Transverse colon (tissue), 4 donors: ENCODE results near the gene C4orf51. TPM values are rescaled to one million over a fixed set of nuclear protein-coding genes. Genes with fewer than 3 reads are reported as not detected.

ENCODE experiments used
- DNase-seq: peaks from one replicate; pipeline ENCODE4 v3.0.0-alpha.2; 2019
- H3K27ac ChIP-seq, 4 donors: fragments of 200-600 bp; sonication (generic); 2 replicates each; pipeline ENCODE4 v1.5.1; 2016 to 2018; ENCODE audit warnings: inconsistent platforms in 4 of 4
- H3K27me3 ChIP-seq: fragments of 200-600 bp; sonication (generic); 2 replicates; pipeline ENCODE4 v1.5.1; 2017; ENCODE audit warnings: inconsistent platforms
- H3K36me3 ChIP-seq, 4 donors: fragments of 200-600 bp; sonication (generic); 2 replicates each; pipeline ENCODE4 v1.5.1; 2017 to 2019; ENCODE audit warnings: inconsistent platforms in 4 of 4
- H3K4me1 ChIP-seq, 4 donors: fragments of 200-600 bp; sonication (generic); 2 replicates each; pipeline ENCODE4 v1.5.1; 2017 to 2020; ENCODE audit warnings: inconsistent platforms in 4 of 4
- H3K4me3 ChIP-seq, 4 donors: fragments of 200-600 bp; sonication (generic); 1 replicate in 1 of 4; 2 replicates in 3 of 4; pipeline versions ENCODE4 v1.5.1 to v1.6.1; 2017 to 2019; ENCODE audit warnings: inconsistent platforms in 4 of 4
- H3K9me3 ChIP-seq, 2 donors: fragments of 200-600 bp; sonication (generic); 2 replicates each; pipeline ENCODE4 v1.5.1; 2017 to 2019; ENCODE audit warnings: inconsistent platforms in 2 of 2
- CTCF ChIP-seq, 5 experiments: fragments of 200-600 bp in 3 of 5; fragments of 450-650 bp in 2 of 5; sonication (generic) in 3 of 5; IDR thresholded peaks; 1 replicate in 2 of 5; 2 replicates in 3 of 5; pipeline ENCODE4 v1.5.1; 2016 to 2017; ENCODE audit warnings: antibody characterized with exemption in 5 of 5, inconsistent platforms in 3 of 5, mild to moderate bottlenecking in 2 of 5, moderate library complexity in 1 of 5
- EP300 ChIP-seq: sonication (generic); formaldehyde crosslinking; IDR thresholded peaks from one replicate; pipeline ENCODE4 v1.6.1; 2017; ENCODE audit warnings: antibody characterized with exemption, low read depth
- POLR2A ChIP-seq: fragments of 450-650 bp; IDR thresholded peaks from one replicate; pipeline ENCODE4 v1.6.1; 2016; ENCODE audit warnings: antibody characterized with exemption, mild to moderate bottlenecking, moderate library complexity
- POLR2AphosphoS5 ChIP-seq, 3 donors: sonication (generic); formaldehyde crosslinking; IDR thresholded peaks; one replicate each; pipeline ENCODE4 v1.6.1; 2016; ENCODE audit warnings: antibody characterized with exemption in 3 of 3
- WGBS, 2 donors: methylation state at CpG; one replicate each; pipeline ENCODE4 v1.1.5; 2018; ENCODE audit warnings: low coverage in 1 of 2; 5-methylcytosine and 5-hydroxymethylcytosine counted together
- in situ Hi-C, 4 donors: fragments of 200-750 bp; cut with MboI; loops; one replicate each; pipeline versions ENCODE4 v1.15.0 to v1.15.1; 2017; ENCODE audit warnings: low sequenced_read_pairs in 3 of 4, low pct_ligation_motif_present in 1 of 4, low pct_unique_long_range_greater_than_20kb in 1 of 4
- intact Hi-C: fragments of 100-400 bp; cut with DNase I; formaldehyde crosslinking; loops from one replicate; pipeline ENCODE4 v1.15.1; 2023; ENCODE audit warnings: low total_unique reads
- total RNA-seq, 4 donors: library from RNA; depleted of rRNA; stranded (reverse); fragments of >200 nt; gene quantifications; one replicate each; pipeline ENCODE4 v1.1.0, GENCODE V29; 2016

Gene C4orf51
- total RNA-seq, 4 donors from 2014 or later: not detected

- Histone ChIP-seq H3K9me3 (no peaks in the 10 kb centered on the region), H3K4me3 (no peak overlapping the region), H3K27me3 (no peaks in the 10 kb centered on the region), H3K4me1 (peaks cover 13 to 48% (median 40%) of the 10 kb centered on the region in 4 donors), H3K36me3 (no peaks in the 10 kb centered on the region), H3K27ac (peak overlapping the region in 2 of 4 donors; percentile 6 to 34)
- intact Hi-C loops (loop anchor here (10.0 kb wide), 1 partner anchor 204 kb away; the partner anchor contains the start of gene ZNF827), in situ Hi-C loops (no loop called here)
- DNase-seq: peak; percentile 60
- TF ChIP-seq EP300: no peak
- no peak for TF ChIP-seq POLR2A
- TF ChIP-seq POLR2AphosphoS5 (IDR thresholded peaks at IDR 0.05): peak; percentile 21 to 64 (median 59)
- WGBS, 2 donors: 44% methylated on average over 1 of the region's 1 CpG; no CpG with 5 or more reads in 1 of the 2 donors
These were observed 51.1 kb downstream of the C4orf51 start for GRCh38 chr4:145731028-145731427.

- 39 to 41% methylated on average over 8 to 14 of the region's 14 CpGs for WGBS, 2 donors
- Histone ChIP-seq H3K36me3 (no peaks in the 10 kb centered on the region), H3K4me3 (peak overlapping the region; percentile 56 to 87 (median 60)), H3K27me3 (no peaks in the 10 kb centered on the region), H3K9me3 (no peaks in the 10 kb centered on the region), H3K27ac (peak overlapping the region; percentile 92 to 96 (median 93)), H3K4me1 (peaks cover 17 to 60% (median 49%) of the 10 kb centered on the region in 4 donors)
- DNase-seq: peak; percentile 14
- in situ Hi-C loops: no loop called here
- no peak for TF ChIP-seq POLR2AphosphoS5 (IDR thresholded peaks at IDR 0.05)
- TF ChIP-seq POLR2A: no peak
- TF ChIP-seq EP300: no peak
- TF ChIP-seq CTCF (IDR thresholded peaks at IDR 0.05): no peak
- intact Hi-C loops: loop anchor here (10.0 kb wide), 1 partner anchor 203 kb away; the partner anchor contains the start of gene ZNF827
These were observed 52.3 kb downstream of the C4orf51 start for GRCh38 chr4:145732001-145732815.

GRCh38 chr4:145732895-145733880 is 53.2 kb downstream of the C4orf51 start:
- Histone ChIP-seq H3K9me3 (no peaks in the 10 kb centered on the region), H3K27me3 (no peaks in the 10 kb centered on the region), H3K4me1 (peaks cover 17 to 62% (median 49%) of the 10 kb centered on the region in 4 donors), H3K36me3 (no peaks in the 10 kb centered on the region), H3K27ac (peak overlapping the region; percentile 92 to 96 (median 93)), H3K4me3 (peak overlapping the region; percentile 56 to 87 (median 60))
- TF ChIP-seq POLR2AphosphoS5 (IDR thresholded peaks at IDR 0.05) (peak; percentile 83 to 91 (median 84)), POLR2A (peak; percentile 77), CTCF (IDR thresholded peaks at IDR 0.05) (peak in 1 of 5 experiments; percentile 20), EP300 (no peak)
- 0 to 2% methylated on average over 10 to 53 of the region's 81 CpGs for WGBS, 2 donors
- in situ Hi-C loops (no loop called here), intact Hi-C loops (loop anchor here (10.0 kb wide), 1 partner anchor 202 kb away; the partner anchor contains the start of gene ZNF827)
- DNase-seq: peak; percentile 95

- H3K4me3 ChIP-seq: peak overlapping the region in 2 of 4 donors; percentile 16 to 59
- H3K4me1 ChIP-seq: peaks cover 17 to 62% (median 49%) of the 10 kb centered on the region in 4 donors
- H3K27me3 ChIP-seq: no peaks in the 10 kb centered on the region
- in situ Hi-C loops (no loop called here), intact Hi-C loops (loop anchor here (10.0 kb wide), 1 partner anchor 201 kb away; the partner anchor contains the start of gene ZNF827)
- 46 to 67% methylated on average over 7 of the region's 7 CpGs for WGBS, 2 donors
- H3K36me3 ChIP-seq: no peaks in the 10 kb centered on the region
- no peaks in the 10 kb centered on the region for H3K9me3 ChIP-seq
- no peak for DNase-seq
- H3K27ac ChIP-seq: peak overlapping the region; percentile 92 to 96 (median 93)
- TF ChIP-seq CTCF (IDR thresholded peaks at IDR 0.05): no peak
- no peak for TF ChIP-seq POLR2AphosphoS5 (IDR thresholded peaks at IDR 0.05)
- no peak for TF ChIP-seq EP300
- TF ChIP-seq POLR2A: no peak
These were observed 54.1 kb downstream of the C4orf51 start for GRCh38 chr4:145734031-145734430.
